Adipocyte (in vitro differentiated cells): ENCODE data around the gene YPEL4.

Source experiments
- DNase-seq: peaks from one replicate; pipeline ENCODE4 v3.0.0-alpha.2; 2015; ENCODE audit warnings: low read depth
- H3K27me3 ChIP-seq: replicated peaks from 2 replicates; pipeline ENCODE4 v1.7.0; 2013; ENCODE audit warnings: mild to moderate bottlenecking, low read length, moderate library complexity; ENCODE audit not compliant: control insufficient read depth, insufficient read depth
- H3K36me3 ChIP-seq: 2 replicates; pipeline ENCODE4 v1.7.0; 2013; ENCODE audit warnings: low read length, mild to moderate bottlenecking, moderate library complexity; ENCODE audit not compliant: control insufficient read depth, insufficient read depth, severe bottlenecking
- H3K4me1 ChIP-seq: 2 replicates; pipeline ENCODE4 v1.7.0; 2013; ENCODE audit warnings: mild to moderate bottlenecking, low read length, moderate library complexity; ENCODE audit not compliant: control insufficient read depth, insufficient read depth
- H3K4me3 ChIP-seq: 2 replicates; pipeline ENCODE4 v1.7.0; 2013; ENCODE audit warnings: mild to moderate bottlenecking, low read length, moderate library complexity
- H3K9ac ChIP-seq: 2 replicates; pipeline ENCODE4 v1.7.0; 2013; ENCODE audit warnings: mild to moderate bottlenecking, low read length, moderate library complexity
- H3K9me3 ChIP-seq: 2 replicates; pipeline ENCODE4 v1.7.0; 2013; ENCODE audit warnings: mild to moderate bottlenecking, low read length, moderate library complexity; ENCODE audit not compliant: control insufficient read depth

The YPEL4 gene

DNA sequence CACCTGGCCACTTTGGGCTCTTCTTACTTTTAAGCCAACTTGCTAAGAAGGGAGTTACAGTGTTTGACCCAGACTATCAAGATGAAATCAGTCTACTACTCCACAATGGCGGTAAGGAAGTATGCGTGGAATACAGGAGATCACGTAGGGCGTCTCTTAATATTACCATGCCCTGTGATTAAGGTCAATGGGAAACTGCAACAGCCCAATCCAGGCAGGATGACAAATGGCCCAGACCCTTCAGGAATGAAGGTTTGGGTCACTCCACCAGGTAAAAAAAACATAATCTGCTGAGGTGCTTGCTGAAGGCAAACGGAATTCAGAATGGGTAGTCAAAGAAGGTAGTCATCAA is 1.0 kb upstream of the YPEL4 start:
- no peak for DNase-seq
- no peaks in the 10 kb centered on the region for H3K9me3 ChIP-seq
- H3K36me3 ChIP-seq = no peaks in the 10 kb centered on the region
- peaks cover 33% of the 10 kb centered on the region for H3K4me1 ChIP-seq
- no peak overlapping the region for H3K9ac ChIP-seq
- no peak overlapping the region for H3K4me3 ChIP-seq
- no peaks in the 10 kb centered on the region for H3K27me3 ChIP-seq

DNA sequence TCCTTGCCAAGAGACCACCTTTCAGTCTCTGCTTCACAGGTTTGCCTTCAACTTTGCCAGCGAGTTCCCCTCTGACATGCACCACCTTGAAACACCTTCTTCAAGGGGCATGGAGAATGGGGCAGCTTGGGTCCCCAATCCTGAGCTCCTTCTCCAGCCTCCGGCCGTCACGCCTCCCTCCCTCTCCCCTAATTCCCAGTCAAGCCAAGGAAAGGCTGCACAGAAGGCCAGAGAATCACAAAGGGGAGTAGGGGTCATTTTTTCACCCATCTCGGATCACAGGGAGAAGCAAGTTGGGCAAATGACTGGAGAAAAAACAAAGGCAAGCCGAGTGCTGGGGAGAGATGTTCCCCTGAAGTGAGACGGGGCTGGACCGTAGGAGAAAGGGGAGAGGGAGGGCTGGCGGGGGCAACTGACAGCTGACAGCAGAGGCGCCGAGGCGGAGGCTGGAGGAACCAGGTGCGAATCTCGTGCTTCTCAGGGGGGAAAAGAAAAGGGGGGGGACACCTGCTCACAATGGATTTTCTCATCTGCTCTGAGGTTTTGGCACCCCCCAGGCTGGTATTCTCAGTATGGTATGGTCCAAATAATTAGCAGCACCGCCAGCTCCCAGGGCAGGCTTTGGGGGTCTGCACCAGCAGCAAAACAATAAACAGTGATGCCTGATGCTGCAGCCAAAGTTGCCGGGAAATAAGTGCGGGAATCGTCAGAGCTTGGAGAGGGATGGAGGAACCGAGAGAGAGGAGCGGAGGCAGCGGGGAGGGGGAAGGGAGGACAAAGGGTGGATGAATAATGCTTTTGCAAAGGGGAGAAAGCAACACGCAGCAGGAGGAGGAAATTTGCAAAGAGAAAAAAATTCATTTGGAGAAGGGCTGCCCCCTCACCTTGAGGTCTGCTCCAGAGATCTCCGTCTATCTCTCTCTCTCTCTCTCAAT is 644 bp downstream of the YPEL4 start:
- H3K36me3 ChIP-seq = no peaks in the 10 kb centered on the region
- DNase-seq = peak; percentile 43

DNA sequence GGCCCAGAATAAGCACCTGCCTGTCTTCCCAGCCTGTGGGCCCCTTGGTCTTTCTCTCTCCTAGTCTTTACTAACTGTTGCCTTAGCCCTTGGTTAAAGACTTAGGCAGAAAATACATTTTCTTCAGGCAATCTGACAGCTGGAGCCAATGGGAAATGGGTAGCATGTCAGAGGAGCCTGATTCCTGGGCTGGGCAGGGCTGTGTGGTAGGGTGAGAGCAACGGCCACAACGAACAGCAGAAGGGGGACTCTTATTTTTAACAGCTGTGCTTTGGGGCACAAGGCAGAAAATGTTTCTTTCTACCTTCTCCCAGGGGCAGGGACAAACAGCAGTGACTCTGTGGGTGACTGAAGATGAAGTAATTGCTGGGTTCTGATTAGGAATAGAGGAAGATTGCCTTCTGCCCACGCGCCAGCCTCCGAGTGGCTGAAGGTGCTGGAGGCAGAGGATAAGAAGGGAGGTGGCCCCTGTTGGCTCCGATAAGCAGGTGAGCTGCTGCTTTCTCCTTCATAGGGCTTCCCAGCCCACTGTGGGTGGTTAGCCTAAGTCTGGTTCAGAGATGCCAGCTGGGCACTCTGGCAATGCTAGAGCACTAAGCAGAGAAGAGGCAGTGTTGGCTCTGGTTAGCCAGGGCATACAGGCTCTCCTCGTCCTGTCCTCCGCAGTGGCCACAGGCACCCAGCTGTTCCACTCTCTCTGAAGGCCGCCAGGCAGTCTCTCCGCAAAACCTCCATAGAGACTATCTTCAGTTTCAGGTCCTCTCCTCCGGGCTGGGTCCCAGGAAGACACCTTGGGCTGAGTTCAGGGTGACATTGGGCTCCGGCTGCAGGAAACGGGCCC is 1.5 kb downstream of the YPEL4 start:
- peak; percentile 36 for DNase-seq
- H3K4me1 ChIP-seq = peaks cover 44% of the 10 kb centered on the region

More for the DNA sequence above, 644 bp downstream of the YPEL4 start:
- H3K9ac ChIP-seq = peak overlapping the region; percentile 67
- peak overlapping the region; percentile 74 for H3K4me3 ChIP-seq
- H3K27me3 ChIP-seq = no peaks in the 10 kb centered on the region
- no peaks in the 10 kb centered on the region for H3K9me3 ChIP-seq
- peaks cover 39% of the 10 kb centered on the region for H3K4me1 ChIP-seq

DNA sequence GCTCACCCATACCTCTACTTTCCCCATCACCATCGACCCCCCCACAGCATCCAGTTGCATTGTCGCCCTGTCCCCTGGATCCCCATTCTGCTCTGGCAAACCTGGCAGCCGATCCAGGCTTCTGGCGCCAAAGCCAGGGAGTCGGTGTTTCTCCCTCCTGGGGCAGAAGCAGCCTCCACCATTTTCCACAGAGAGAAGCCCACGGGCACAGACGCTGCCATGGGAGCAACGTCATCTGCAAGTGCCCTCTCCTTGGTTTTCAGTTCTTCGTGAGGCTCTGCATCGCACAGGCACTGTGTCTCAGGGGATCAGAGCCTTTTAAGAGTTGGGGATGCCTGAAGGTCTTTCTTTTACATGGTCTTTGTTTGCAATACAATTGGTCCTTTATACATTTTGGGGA is 2.3 kb downstream of the YPEL4 start:
- no peak overlapping the region for H3K9ac ChIP-seq
- peaks cover 45% of the 10 kb centered on the region for H3K4me1 ChIP-seq
- H3K27me3 ChIP-seq = no peaks in the 10 kb centered on the region
- no peak overlapping the region for H3K4me3 ChIP-seq
- H3K36me3 ChIP-seq = no peaks in the 10 kb centered on the region
- H3K9me3 ChIP-seq = no peaks in the 10 kb centered on the region
- peak; percentile 29 for DNase-seq

More for the DNA sequence above, 1.5 kb downstream of the YPEL4 start:
- Histone ChIP-seq H3K4me3 (peak overlapping the region; percentile 74), H3K9ac (peak overlapping the region; percentile 67), H3K36me3 (no peaks in the 10 kb centered on the region), H3K27me3 (no peaks in the 10 kb centered on the region), H3K9me3 (no peaks in the 10 kb centered on the region)

DNA sequence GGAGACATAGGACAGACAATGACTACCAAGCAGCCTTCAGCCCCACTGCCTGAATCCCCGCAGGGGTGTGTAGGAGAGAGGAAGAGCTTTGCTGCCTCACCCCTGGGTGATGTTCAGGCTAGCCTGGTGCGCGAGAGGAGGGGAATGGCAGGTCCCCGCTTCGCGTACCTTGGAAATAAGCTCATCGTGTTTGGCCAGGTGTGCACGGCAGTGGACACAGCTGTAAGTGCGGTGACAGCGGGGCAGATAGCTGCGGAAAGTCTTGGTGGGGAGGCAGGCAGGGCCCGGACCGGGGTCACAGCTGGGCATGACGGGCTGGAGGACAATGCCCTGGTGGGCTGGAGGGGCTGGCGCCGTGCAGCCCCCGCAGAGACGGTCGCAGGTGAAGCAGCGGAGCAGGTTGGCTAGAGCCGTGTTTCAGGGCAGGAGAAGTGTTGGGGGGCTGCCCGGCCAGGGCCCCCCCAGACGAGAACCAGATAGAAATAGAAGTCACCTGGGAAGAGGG is 2.9 kb downstream of the YPEL4 start:
- Histone ChIP-seq H3K36me3 (no peaks in the 10 kb centered on the region), H3K4me3 (no peak overlapping the region), H3K27me3 (no peaks in the 10 kb centered on the region), H3K4me1 (peaks cover 50% of the 10 kb centered on the region), H3K9ac (no peak overlapping the region), H3K9me3 (no peaks in the 10 kb centered on the region)
- no peak for DNase-seq

DNA sequence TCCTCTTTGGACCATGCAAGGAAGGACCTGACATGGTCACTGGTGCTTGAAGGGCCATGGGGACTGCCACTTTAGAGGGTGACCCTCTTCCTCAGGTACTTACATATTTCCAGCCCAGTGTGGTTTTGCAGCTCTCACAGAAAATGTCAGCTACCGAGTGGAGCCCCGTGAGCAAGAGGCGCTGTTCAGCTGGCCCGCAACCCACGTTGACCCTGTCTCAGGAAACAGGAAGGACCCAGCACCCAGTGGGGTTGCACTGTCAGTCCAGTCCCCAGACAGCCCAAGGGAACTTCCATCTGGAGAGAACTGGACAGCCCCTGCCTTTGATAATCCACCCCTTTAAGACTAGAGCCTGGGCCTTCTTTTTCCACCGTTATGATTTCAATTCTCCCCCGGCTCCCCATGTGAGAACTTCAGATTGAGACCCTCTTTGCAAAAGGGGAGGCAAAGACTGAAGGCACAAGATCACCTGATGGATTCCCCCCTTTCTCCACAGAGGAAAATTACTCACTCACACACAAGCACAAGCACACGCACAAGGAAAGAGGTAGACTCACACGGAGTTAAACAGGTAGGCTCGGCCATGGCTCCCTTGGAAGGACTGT is 3.4 kb downstream of the YPEL4 start:
- DNase-seq = no peak
- no peaks in the 10 kb centered on the region for H3K27me3 ChIP-seq
- no peaks in the 10 kb centered on the region for H3K36me3 ChIP-seq
- no peak overlapping the region for H3K9ac ChIP-seq
- H3K9me3 ChIP-seq = no peaks in the 10 kb centered on the region
- H3K4me3 ChIP-seq = no peak overlapping the region
- peaks cover 53% of the 10 kb centered on the region for H3K4me1 ChIP-seq

DNA sequence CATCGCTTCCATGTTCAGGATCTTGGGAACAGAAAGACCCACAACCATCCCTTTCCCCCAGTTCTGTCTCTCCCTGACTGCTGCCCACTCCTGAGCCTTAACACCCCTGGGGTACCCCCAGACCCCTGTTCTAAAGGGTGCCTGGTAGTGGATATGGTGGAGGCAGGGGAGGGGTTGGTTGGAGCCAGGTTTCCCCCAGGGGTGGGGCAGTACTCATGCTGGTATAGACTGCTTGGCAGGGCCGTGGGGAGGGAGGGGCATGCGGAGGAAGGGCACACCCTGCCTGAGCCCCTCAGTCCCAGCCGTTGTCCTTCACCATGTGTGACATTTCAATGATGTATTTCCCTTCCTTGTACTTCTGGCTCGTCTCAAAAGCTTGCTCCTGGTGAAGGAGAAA is 4.0 kb downstream of the YPEL4 start:
- Histone ChIP-seq H3K9ac (no peak overlapping the region), H3K27me3 (no peaks in the 10 kb centered on the region), H3K9me3 (no peaks in the 10 kb centered on the region), H3K36me3 (no peaks in the 10 kb centered on the region), H3K4me1 (peaks cover 59% of the 10 kb centered on the region), H3K4me3 (no peak overlapping the region)
- DNase-seq = no peak

DNA sequence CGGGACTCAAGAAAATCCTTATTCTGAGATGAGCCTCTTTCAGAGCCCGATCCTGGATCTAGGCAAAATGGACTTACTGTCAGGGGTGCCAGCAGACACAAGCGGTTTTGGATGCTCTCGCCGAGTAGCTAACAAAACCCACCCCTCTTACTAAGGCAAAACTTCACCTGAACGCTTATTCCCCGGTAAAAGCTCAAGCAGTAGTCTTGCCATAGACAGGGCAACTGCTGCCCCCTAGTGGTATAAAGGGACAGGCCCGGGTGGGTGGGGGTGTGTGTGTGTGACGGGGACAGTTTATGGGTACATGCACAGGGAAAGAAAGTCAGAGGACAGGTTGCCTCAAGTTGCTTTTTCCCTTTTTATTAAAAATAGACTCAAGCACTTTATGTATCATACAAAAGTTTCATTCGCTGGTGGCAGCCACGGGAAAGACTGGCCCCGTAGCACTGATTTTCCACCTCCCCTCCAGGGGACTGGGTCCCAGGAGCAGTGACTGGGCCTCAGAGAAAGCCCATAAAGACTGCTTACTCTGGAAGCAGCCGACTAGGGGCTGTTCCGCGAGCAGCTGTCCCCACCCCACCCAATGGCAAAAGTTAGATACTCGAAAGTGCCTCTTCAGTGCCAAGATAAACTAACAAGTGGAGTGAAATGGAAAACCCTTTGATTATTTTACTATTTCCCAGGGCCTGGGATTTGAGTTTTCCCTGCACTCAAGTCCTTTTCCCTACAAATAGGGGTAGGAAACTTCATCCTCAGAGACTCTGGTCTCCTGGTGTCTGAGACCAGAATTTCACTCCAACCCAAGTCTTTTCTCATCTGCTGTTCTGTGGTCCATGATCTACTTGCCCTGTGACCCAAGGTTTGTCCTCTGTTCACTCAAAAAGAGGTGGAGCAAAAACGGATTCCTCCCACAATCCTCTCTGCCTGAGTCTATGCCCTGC is 4.7 kb downstream of the YPEL4 start:
- H3K9me3 ChIP-seq = no peaks in the 10 kb centered on the region
- peaks cover 66% of the 10 kb centered on the region for H3K4me1 ChIP-seq
- no peaks in the 10 kb centered on the region for H3K27me3 ChIP-seq
- no peak overlapping the region for H3K4me3 ChIP-seq
- H3K9ac ChIP-seq = peak overlapping the region; percentile 45
- peak; percentile 92 for DNase-seq
- no peaks in the 10 kb centered on the region for H3K36me3 ChIP-seq

DNA sequence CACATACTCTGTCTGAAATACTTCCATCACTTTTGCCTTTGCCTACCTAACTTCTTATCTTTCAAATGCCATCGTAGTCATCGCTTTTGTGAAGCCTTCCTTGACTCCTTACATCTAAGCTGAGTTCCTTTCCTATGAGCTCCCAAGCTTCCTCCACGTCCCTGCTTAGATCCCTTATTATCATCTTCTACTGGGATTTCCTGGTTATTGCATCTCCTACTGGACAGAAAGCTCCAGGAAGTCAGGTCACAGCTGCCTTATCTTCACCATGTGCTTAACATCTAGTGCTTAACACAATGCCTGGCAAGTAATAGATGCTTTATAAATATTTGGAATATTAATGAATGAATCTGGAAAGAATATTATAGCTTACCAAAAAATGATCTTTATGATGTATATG is 5.9 kb downstream of the YPEL4 start:
- H3K9me3 ChIP-seq = no peaks in the 10 kb centered on the region
- no peak for DNase-seq

DNA sequence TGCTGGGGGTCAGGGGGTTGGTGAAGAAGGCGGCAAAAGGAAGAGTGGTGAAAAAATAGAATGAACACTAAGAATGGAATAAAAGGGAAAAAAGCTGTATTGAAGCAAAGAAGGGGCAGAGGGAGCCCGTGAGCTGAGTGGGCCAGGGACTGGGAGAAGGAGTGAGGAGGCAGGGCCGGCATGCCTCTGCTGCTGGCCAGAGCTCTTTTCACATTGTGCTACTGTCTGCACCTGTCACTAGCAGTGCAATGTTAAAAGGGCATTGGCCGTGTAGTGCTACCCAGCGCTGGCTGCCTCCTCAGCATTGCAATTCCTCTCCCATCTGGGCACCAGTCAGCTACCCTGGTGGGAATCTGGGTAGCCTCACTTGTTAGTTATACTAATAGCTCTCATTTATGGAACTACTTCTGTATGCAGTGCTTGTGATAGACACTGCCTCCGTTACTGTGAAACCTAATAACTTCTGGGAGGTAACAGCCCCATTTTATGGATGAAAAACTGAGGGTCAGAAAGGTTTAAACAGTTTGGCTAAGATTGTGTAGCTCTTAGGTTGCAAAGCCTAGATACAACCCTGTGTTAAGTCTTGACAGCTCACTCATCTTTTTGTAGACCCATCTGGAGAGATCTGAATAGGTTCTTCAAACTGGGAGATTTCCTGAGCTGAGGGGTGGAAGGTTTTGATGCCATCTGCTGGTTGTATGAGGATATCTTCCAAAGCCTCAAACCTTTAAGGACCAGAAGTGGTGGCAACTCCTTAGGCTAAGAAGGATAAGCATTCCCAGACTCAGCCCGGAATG is 8.5 kb downstream of the YPEL4 start:
- no peaks in the 10 kb centered on the region for H3K27me3 ChIP-seq
- H3K36me3 ChIP-seq = no peaks in the 10 kb centered on the region
- H3K9me3 ChIP-seq = no peaks in the 10 kb centered on the region
- H3K4me1 ChIP-seq = peaks cover 54% of the 10 kb centered on the region
- peak overlapping the region; percentile 92 for H3K9ac ChIP-seq
- peak; percentile 80 for DNase-seq
- no peak overlapping the region for H3K4me3 ChIP-seq

More for the DNA sequence above, 5.9 kb downstream of the YPEL4 start:
- Histone ChIP-seq H3K27me3 (no peaks in the 10 kb centered on the region), H3K4me1 (peaks cover 69% of the 10 kb centered on the region), H3K9ac (peak overlapping the region; percentile 5), H3K36me3 (no peaks in the 10 kb centered on the region), H3K4me3 (no peak overlapping the region)
